Activated CD4-positive, alpha-beta T cell treated with anti-CD3 and anti-CD28 coated beads, Interleukin-2, amount 50 U/mL, for 1 hour (primary cell): ENCODE measurements around the gene EME2.
"Not testable (repeated sequence)": the region's sequence is repeated elsewhere in the genome, so short reads cannot be mapped to it uniquely, and the experiment has no call there.

Experiments
- DNase-seq: peaks from one replicate; pipeline ENCODE4 v3.0.0-alpha.2; 2020

Gene EME2, protein sequence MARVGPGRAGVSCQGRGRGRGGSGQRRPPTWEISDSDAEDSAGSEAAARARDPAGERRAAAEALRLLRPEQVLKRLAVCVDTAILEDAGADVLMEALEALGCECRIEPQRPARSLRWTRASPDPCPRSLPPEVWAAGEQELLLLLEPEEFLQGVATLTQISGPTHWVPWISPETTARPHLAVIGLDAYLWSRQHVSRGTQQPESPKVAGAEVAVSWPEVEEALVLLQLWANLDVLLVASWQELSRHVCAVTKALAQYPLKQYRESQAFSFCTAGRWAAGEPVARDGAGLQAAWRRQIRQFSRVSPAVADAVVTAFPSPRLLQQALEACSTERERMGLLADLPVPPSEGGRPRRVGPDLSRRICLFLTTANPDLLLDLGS

DNA sequence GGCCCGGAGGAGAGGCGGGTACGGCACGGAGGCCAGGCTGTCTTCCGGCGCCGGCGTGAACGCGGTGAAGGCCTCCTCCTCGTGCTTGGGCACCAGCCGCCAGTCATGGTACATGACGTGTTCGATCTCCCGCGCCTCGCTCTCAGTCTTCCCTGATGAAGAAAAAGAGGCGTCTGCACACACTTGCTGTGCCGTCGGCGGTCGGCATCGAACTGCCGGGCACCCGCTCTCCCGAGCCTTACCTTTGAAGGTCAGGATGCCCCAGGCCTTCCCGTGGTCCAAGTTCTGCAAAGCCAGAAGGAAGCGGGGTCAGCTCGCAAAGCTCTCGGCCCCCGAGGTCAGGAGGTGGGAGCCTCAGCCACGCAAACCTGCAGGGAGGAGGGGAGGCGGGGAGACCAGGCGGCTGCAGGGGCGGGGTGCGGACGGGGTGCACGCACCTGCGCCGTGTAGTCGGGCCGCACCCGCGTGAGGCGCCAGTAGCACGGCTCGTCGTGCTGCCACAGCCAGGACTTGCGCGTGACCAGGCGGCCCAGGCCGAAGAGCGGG lies at the start of gene EME2:
EME2 (plus strand) TSS at position 449 of the 546 bp plus-strand sequence. CDS start 418 bp downstream, outside the sequence.
- peak; percentile 40 for DNase-seq

DNA sequence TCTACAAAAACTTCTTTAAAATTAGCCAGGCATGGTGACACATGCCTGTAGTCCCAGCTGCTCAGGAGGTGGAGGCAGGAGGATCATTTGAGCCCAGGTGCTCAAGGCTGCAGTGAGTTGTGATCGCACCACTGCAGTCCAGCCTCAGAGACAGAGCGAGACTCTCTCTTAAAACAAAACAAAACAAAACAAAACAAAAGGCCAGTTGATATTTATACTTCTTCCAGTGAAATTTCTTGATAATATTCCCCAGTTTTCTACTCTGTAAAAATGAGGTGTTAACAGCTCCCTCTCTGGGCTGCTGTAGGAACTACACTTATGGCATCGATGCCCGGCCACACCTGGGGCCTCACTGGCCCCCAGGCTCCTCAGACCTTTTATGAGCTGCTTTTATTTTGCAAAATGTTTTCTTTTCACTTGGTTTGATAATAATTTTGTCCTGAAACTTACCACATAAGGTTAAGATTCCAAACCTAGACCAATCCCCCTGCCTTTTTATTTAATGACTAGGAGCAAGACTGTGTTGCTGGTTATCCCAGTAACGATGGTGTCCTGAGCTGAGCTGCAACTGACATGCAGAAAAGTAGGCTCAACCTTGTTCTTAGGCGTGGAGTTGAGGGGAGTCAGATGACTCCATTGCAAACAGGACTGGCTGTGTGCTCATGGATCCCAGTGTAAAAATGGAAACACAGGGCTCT lies 49.0 kb upstream of the EME2 start:
- peak; percentile 44 for DNase-seq

DNA sequence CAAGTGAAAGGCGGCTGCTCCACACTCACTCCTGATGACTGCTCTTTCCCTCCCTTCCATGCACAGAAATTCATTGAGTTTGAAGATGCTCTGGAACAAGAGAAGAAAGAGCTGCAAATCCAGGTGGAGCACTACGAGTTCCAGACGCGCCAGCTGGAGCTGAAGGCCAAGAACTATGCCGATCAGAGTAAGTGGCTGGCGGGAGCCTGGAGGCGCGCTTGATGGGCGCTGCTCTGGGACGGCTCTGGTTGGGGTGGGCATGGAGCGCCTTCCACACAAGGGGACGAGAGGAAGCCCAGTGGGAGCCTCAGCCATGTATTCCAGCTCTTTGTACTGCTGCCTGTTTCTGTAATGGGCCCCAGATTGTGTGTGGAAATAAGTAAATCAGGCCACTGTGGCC lies 48.1 kb upstream of the EME2 start:
- no peak for DNase-seq

DNA sequence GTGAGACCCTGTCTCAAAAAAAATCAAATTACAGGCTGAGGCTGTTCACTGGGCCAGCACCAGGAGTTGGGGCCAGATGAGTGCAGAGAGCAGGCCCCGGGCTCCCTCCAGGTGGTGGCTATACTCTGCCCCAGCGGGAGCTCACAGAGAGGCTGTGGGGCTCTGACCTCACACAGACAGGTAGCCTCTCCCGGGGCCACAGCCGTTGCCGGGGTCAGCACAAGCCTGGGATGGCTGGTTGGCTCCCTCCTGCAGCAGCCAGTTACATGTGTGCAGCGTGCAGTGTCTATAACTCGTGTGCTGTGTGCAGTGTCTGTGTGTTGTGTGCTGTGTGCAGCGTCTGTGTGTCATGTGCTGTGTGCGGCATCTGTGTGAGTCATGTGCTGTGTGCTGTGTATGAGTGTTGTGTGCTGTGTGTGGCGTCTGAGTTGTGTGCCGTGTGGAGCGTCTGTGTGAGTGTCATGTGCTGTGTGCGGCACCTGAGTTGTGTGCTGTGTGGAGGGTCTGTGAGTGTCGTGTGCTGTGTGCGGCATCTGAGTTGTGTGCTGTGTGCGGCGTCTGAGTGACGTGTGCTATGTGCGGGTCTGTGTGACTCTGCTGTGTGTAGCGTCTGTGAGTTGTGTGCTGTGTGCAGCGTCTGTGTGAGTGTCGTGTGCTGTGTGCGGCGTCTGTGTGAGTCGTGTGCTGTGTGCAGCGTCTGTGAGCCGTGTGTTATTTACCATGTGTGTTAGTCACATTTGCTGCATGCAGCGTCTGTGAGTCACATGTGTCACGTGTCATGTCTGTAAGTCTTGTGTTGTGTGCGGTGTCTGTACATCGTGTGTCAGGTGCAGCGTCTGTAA lies 45.7 kb upstream of the EME2 start:
- DNase-seq, result no peak

DNA sequence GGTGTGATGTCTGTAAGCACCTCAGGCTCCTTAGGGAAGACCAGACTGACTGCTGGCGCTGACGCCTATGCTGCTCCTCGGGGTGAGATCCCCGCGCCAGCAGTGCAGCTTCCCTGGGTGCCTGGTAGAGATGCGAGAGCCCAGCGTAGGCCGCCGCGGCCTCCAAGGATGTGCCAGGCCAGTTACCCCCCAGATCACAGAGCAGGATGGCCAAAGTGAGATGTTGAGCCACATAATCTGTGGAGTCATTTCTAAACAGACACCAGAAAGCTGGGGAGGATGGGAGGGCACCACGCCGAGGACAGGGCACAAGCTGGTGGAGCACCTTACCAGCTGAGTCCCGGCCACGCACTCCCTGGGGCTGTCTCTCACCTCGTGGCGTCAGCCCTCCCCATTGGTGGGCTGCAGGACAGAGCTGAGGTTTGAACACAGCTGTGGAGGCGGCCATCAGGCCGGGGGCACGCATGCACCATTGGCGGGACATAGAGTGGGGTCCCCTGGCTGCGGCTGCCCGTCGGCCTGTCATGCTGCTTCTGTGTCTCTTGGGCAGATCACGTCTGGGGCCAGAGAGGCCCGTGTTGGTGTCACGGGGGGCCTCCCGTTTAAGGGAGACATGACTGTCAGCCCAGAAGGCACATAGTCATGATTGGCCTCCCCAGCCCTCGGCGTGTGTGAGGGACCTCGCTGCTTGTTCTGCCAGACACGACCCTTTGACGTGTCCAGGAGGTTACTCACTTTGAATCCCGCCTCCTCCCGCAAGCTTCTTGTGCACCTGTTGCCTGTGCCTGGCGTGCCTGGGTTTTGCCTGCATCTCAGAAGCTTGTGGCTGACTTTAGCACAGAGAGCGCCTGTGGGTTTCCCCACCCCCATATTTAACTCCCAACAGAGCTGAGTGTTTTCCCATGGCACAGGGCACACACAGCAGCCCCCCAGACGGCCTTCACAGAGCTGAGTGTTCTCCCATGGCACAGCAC lies 44.7 kb upstream of the EME2 start:
- DNase-seq, result no peak

DNA sequence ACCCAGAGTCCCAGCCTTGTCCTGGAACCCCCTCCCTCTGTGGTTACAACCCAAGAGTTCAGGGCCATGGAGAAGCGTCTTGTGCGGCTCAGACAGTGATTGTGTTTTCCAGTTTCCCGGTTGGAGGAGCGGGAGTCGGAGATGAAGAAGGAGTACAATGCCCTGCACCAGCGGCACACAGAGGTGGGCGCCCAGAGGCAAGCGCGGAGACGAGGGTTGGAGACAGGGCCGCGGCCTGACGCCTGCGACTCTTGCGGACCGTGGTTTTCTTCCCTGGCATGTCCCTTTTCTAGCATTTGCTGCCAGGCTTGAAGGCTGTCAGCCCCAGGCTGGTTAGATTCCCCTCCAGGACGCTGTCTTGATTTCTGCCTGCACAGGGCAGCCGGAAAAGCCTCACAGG lies 43.6 kb upstream of the EME2 start:
- DNase-seq, result no peak

DNA sequence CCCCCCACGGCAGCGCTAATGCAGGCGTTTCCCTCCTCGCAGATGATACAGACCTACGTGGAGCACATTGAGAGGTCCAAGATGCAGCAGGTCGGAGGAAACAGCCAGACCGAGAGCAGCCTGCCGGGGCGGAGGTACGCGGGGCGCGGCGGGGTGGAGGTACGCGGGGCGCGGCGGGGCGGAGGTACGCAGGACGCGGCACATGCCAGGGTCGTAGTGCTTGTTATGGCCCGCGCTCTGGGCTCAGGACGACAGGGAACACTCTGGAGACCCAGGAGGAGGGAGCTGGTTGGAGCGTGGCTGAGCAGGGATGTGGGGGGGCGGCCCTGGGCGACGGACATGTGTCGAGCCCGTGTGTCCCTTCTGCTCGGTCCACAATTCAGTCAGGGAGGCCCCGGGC lies 43.2 kb upstream of the EME2 start:
- no peak for DNase-seq

DNA sequence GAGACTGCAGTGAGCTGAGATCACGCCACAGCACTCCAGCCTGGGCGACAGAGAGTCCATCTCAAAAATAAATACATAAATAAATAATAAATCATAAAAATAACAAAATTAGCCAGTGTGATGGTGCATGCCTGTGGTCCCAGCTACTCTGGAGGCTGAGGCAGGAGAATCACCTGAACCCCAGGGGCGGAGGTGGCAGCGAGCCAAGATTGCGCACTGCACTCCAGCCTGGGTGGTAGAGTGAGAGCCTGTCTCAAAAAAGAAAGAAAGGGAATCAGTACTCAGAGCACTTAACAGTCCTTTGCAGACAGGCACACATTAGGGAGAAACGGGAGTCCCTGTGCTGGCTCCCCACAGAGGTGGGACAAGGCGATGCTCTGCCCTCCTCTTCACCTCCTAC lies 41.5 kb upstream of the EME2 start:
- DNase-seq, result no peak

DNA sequence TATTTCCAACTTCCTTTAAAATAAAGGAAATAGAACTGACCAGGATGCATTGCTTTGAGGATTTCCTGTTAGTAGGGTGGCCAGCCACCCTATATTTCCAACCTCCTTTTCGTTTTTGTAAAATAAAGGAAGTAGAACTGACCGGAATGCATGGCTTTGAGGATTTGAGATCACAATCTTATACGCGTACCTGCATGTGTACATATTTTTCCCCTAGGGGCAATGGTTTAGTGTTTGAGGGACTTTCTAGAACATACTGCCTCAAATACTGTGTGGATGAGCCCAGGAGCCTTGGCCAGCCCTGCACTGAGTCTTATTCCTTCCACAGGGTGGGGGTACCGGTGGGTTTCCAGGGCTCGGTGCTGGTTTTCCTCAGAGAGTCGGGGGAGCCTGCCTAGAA lies 41.0 kb upstream of the EME2 start:
- no peak for DNase-seq

DNA sequence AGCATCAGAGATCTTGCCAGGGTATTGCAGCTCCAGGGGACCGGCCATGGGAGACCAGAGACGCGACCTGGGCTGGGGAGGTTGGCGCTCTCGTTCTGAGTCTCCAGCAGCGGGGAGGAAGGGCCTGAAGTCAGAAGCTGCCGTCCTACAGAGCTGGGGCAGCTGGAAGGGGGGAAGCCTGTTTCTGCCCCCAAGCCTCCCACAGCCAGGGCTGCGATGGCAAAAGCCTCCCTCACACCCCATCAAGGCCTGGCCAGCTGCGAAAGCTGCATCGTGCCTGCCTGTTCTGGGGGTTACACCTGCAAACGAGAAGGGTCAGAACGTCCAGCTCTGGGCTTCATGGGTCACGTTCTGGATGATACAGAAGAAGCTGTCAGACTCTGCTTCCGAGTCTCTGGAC lies 40.5 kb upstream of the EME2 start:
- DNase-seq, result no peak

DNA sequence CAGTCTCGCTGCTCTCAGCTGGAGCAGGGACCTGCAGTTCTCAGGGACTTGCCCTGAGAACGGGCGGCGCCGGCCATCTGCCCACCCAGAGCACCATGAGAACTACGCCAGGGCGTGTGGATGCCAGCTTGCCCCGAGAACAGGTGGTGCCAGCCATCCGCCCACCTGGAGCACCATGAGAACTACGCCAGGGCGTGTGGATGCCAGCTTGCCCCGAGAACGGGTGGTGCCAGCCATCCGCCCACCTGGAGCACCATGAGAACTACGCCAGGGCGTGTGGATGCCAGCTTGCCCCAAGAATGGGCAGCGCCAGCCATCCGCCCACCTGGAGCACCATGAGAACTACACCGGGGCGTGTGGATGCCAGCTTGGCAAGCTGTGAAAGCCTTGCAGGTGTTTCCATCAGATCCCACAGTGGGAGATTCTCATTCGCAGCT lies 40.0 kb upstream of the EME2 start:
- not testable (repeated sequence) for DNase-seq

DNA sequence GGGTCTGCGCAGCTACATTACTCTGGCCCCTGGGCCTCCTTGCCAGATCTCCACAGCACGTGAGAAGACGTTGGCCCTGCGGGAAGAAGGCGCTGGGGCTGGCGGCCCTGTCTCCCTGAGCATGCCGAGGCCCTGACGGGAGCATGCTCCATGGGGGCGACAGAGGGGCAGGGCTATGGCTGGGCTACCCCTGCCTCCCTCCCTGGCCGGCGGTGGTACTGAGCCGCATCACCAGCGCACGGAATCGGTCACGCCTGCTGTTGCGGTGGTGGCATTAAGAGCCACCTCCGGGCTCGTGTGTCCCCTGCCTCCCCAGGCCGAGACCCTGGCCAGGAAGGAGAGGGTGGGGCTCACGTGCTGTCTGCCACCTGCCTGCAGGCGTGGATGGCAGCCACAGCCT lies 38.5 kb upstream of the EME2 start:
- no peak for DNase-seq

DNA sequence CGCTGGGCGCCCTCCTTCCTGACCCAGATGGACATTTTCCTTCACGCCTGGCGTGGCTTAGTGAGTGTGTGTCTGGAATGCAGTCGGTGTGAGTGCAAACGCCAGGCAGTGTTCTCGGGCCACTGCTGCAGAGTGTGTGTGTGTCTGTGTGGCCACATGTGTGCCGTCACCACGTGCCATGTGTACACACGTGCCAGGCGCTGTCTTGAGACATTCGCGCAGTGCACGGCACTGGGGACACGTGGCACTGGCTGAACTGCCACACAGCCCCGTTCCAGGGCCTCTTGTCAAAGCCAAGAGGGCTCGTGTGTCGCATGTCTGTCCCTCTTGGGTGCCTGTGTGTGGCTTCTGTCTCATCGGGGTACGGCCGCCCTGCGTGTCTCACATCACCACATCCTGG lies 37.8 kb upstream of the EME2 start:
- DNase-seq, result no peak

DNA sequence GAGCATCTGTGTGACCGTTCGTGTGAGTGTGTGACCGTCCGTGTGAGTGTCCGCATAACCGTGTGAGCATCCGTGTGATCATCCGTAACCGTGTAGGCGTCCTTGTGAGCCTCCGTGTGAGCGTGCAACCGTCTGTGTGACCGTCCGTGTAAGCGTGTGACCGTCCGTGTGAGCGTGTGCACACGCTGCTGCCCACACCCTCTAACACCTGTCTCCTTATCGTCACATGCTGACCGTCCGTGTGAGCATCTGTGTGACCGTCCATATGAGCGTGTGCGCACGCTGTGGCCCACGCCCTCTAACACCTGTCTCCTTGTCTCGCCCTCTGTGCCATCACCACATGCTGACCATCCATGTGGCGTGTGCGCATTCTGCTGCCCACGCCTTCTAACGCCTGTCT lies 32.4 kb upstream of the EME2 start:
- no peak for DNase-seq

DNA sequence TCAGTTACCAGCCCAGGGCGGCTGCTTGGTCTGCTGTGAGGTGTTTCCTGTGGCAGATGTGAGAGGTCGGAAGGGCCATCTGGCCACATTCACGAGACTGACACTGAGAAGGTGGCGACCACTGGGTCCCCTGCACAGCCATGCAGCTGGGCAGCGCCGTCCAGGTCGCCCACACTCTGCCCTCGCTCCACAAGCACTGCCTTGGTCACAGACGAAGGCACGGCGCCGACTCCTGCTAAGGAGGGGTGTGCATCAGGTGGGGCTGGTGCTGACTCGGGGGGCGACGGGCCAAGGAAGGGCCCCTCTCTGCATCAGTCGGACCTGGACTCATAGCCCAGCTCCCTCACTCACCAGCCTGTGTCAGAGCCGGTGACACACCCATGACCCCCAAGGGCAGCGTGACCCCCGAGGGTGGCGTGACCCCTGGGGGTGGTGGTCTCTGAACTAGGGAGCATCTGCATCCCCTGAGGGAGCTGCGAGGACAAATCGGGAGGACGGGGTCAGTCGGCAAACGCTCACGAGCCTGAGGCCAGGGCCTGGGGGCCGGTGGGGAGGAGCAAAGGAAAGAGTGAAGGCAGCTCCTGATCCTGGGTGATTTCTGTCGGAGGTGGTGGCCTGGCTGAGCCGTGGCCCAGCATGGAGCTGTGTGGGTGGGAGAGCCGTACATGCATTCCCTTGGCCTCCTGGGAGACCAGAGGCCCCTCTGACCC lies 31.7 kb upstream of the EME2 start:
- no peak for DNase-seq

DNA sequence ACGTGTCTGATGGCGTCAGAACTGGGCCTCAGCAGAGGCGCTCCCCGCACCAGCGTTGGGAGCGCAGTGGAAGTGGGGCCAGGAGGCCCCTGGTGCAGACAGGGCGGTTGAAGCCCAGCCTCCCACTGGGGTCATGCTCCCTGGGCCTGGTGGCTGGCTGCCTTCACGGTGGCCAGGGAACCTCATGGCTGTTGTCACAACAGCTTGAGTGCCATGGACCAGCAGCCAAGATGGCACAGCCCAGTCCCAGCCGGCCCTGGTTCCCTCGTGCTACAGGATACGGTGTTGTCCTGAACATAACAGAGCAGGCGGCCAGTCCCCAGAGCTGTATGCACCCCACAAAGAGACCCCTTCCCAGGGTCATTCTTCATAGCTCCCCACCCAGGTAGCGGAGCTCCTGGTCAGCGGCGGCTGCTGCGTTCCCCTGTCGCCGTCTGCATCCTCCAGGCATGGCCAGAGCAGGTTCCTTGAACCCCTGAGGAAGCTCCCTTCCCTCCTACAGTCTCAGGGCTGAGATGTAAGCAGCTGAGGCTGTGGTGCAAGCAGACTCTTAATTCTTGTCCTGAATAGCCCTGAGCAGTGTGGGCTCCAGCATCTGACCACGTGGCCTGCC lies 31.0 kb upstream of the EME2 start:
- no peak for DNase-seq

DNA sequence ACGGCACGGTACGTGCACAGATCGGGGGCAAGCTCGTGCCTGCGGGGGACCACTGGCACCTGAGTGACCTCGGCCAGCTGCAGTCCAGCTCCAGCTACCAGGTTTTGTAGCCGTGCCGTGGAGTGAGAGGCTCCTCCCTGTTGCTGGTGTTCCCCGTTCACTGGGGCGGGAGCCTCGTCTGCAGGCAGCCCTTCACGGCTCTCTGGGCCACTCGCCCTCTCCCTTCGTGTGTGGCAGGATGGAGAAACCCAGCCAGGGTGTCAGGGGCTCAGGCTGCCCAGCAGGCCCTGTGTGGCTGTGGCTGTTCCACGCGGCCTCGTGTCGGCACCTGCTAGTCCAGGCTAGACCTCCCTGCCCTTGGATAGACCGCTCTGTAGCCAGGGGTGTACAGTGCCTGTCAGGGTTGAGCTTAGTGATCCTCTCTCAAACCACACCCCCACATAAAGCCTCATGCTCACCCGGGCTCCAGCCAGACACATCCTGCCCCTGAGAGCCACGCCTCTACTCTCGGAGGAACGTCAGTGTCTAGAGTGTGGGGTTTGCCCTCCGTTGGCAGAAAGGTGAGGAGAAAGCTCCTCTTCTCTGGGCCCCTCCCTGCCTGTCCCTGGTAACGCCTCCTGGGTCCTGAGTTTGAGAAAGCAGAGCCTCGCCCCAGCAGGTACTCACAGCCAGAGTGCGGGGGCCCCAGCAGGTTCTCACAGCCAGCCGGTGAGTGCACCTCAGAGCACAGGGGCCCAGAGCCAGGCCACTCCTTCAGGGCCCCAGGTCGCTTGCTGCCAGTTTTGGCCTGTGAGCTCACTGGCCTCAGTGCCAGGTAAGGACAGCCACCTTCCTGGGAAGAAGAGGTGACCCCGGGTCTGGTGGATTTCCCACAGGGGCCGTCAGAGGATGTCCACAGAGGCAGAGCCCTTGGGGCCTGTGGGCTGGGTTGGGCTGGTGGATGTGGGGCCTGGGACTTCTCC lies 29.0 kb upstream of the EME2 start:
- no peak for DNase-seq

DNA sequence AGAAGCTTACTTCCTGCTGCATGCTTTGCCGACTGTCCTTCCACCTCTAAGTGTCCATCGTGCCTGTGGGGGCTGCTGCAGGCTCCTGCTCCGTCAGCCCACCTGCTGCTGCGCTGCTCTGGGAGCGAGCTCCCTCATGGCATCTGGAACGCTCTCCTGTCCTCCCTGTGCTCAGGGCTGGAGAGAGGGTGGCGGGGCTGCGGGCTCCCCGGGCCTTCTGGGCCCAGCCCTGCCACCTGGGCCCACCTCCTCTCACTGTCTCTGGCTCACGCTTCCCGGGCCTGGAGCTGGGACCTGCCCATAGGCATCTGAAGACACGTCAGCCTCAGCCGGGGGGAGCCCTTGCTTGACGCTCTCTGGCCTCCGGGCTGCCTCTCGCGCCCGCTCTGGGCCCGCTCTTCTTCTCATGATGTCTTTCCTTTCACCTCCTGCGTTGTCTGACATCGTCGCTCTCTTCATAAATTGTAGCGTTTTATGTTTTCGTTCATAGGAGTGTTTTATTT lies 28.2 kb upstream of the EME2 start:
- DNase-seq, result no peak

DNA sequence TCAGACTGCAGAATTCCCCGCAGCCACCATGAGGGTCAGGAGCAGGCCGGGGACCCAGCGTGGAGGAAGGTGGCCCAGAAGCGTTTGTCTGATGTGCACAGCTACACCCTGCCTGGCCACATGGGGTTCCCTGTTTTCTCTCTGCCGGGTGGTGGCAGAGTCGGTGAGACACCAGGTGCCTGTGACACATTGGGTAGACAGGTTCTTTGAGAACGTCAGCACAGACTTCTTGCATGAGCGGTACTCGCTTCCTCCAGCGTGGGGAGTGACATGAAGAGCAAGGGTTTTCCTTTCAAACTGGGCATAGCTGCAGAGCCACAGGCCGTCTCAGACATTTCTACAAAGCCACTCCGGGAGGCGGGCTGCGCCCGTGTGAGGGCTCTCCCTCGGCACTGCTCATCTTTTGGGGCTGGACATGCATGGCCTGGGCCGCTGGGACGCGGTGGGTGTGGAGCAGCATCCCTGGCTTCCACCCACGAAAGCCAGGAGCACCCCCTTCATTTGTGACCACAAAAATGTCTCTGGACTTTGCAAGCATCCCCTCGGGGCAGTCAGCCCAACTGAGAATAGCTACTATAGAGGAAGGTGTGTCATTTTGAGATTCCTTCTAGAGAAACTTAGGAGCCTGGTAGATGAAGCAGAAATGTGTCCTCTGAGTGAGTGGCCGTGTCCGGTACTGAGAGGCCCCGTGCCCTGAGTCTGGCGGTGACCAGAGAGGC lies 27.3 kb upstream of the EME2 start:
- DNase-seq, result no peak
